HG02610 (cell line): Measurements from ENCODE around the gene ESRRG.
"Not testable (repeated sequence)": the region's sequence is repeated elsewhere in the genome, so short reads cannot be mapped to it uniquely, and the experiment has no call there.

Experiments
- ATAC-seq: cut with Tn5 transposase; IDR thresholded peaks from one replicate; pipeline ENCODE4 v1.9.1; 2021; ENCODE audit warnings: mild to moderate bottlenecking, moderate library complexity; ENCODE audit not compliant: unreplicated experiment

Gene ESRRG

DNA sequence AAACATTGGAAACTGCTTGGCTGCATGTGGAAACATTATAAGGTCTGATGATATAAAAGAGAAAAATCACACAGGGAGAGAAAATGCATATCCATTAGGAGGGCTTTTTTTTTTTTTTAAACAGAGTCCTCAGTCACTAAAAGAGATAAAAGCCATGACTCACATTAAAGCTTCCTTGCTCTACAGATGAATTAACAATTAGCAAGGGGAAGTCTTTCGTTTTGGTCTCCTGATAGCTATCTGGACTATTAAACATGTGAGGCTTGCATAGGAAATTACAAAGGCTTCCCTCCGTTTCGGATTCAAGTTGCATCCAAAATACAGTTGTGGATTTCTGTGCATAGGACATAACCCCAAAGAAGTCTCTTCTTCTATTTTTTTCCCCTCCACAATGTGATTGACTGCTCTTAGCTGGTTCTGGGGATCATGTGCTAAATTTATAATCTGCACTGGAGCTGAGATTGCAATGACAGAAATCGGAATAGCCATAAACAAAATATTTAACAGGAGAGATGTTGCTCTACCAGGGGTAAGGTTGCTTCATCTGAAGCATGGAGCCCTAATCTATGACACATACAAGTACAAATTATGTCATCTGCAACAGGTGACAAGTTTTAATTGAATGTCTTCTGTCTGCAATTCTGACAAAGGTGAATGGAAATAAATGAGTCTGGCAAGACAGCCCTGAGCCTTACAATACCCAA lies 146.8 kb downstream of the ESRRG start:
- no peak for ATAC-seq

DNA sequence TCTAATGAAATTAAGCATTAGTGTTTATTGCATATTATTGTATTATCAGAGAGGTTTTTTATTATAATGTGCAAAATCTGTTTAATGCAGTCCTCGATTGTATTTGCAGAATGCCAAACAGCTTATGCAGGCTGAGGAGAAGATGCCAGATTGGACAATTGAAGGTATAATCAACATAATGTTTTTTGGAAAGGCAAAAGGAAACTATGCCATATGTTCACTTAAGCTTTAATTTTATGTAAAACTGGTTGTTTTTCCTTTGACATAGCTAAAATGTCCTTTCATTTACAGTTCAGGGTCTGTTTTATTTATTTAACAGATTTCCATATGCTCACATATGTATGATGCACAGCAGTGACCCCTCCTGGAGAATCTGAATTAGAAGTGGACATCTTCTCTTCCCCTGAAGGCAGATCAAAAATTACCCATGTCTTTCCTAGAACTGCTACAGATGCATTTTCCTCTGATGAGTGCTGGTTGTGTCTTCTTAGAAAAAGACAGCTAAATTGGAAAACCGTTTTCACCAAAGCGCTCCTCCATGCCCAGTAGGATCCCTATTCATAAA lies 156.5 kb downstream of the ESRRG start:
- ATAC-seq = no peak

DNA sequence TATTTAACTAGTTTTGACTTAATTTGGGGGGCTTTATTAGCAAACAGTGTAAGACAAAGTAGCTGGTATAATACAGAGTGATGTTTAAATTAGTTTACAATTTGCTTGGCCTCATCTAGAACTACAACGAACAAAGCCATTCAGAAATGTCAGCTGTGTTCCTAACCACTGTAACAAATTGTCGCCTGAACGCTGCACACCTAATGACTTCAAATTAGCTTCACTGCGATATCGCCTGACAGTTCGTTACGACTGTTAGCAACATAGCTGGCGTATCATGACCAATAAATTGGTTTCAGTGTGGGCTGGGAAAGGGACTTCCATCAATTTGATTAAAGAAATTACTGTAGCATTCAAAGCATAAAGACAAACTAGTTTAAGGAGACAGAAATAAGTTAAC lies 160.1 kb downstream of the ESRRG start:
- no peak for ATAC-seq

DNA sequence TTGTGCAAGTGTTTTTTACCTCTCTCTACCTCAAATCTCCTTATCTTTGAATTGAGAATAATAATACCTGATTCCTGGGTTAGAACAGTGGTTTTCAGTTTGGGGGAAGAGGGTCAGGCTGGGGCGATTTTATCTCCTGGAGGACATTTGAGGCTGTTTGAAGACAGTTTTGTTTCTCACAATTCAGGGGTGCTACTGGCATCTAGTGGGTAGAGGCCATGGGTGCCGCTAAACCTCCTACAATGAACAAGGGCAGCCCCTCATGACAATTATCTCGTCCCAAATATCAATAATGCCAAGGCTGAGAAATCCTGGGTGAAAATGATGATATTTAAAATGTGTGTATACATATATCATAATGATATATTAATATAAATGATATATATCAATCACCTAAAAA lies 160.8 kb downstream of the ESRRG start:
- ATAC-seq = no peak

DNA sequence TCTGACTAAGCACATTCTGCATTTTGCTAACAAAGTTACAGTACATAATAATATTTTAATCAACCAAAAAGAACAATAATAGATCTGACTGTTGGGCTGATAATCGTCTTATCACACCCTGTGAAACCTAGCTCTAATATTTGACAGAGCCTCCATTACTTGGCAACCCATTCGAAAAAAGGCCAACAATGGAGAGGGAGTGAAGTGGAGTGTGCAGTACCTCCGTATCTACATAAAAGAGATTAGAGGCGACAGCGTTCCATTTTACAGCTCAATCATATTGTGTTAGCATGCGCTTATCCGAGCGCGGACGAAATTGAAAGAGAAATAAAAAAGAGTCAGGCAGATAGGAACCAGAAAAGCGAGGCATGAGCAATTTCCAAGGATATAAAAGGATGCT lies 162.7 kb downstream of the ESRRG start:
- ATAC-seq = no peak

DNA sequence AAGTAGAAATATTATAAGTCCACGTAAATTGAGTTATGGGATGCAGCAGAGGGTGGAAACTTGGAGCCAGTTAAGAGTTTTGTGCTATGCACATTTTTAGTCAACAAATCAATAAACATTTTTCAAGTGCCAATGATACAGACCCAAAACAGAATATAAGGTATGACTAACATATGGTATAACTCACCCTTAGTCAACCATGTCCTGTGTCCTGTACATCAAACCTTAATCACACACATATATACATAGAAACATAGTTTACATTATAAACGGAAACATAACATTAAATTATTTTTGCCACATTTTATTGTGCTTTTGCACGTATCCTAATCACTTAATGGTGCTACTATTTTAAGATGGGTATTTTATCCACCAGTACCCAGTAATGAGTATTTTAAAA lies 163.9 kb downstream of the ESRRG start:
- ATAC-seq = no peak

DNA sequence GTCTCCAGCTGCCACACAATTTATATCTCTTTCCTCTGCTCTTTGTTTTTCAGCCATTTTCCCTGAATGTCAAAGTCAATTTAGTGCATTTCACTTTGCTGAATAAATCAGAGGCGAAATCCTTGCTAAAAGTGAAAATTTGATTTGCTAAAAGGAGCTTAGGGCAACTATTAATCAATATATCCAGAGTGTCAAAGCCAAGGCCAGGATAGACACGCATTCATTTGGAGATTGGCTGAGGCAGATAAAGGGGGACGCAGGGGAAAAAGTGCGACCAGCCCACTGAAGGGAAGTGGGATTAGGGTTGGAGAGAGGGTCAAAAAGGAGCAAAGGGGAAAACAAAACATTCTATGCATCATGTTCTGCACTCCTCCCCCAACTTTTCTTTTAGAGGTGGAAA lies 167.6 kb downstream of the ESRRG start:
- ATAC-seq = no peak

DNA sequence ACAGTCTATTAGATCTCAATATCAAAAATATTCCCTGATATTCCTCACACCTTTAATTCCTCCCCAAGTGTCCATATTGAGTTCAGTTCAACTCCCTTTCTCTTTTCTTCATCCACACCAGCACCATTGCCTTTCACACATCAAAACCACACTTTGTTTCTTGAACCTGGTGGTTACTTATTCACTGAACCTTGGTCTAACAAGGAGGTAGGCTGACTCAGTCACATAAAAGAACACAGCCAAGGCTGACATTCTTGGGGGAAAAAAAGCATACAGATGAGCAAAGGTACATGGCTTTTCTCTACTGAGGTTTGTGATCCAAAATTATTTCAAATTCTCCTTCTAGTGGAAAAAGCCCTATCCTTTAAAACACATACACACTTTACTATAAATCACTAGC lies 168.3 kb downstream of the ESRRG start:
- no peak for ATAC-seq

DNA sequence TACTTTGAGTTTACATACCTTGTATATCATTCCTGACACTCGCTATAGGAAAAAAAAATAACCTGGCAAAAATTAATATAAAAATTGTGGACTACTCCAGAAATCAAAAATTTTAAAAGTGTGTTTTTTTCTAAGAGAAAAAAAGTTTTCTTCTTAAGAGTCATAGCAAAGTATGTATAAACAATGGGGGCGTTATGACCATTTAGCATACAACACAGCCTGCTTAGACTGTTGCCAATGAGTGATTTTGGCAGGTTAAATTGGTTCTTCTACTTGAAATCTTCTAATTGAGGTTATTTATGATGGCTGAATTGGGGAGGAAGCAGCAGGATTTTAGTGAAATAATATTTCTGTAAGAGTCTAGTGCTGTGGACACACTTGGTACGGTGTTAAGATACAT lies 169.5 kb downstream of the ESRRG start:
- ATAC-seq = no peak

DNA sequence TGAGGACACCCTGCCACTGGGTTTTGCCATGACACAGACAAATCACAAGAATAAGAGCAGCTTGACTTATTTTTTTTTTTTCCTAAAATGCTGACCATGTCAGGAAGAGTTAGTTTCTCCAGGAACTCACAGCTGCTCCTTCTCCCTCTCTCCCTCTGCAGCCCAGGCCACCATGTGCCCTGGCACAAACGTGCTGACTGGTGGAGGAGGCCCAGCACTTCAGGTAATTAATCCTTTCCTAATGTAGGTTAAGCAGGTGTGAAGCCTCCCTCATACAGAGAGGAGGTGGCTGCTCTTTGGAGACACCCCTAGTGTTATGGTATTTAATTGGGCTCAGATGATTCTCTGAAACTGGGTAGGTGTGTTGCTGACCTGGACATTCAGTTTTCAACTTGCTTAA lies 170.2 kb downstream of the ESRRG start:
- no peak for ATAC-seq

DNA sequence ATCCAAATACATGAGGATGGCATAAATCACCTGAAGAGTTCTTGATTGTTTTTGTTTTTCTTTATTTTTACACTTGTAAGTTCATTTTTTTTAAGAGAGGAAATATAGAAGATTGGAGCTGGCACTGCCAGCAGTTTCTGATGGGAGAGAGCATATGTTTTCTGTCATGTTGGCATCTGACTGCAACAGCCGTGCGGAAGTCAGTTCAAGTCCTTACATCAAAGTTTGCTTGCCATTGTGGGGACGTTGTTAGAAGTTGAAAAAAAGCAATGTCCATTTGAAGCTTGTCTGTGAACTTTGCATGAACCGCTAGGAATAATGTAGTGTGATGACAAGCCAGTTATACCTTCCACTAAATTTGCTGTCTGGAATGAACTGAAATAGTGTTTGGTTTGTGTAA lies 173.4 kb downstream of the ESRRG start:
- ATAC-seq = no peak

DNA sequence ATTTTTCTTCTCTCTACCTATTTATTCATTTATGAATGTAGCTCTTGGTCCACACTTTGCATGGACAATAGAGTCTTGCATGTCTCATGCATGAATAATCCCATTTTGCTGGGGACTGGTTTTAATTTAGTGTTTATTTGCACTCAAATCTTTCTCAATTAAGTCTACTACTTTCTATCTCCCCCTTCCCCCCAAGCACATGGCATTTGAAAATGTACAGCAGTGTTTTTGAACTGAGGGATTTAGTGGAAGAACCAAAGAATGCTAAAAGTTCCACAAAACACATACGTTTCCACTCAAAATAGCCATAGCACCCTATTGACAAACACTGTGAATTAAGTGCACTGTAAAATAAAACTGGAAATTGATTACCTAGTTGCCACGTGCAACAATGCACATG lies 180.5 kb downstream of the ESRRG start:
- ATAC-seq = no peak

DNA sequence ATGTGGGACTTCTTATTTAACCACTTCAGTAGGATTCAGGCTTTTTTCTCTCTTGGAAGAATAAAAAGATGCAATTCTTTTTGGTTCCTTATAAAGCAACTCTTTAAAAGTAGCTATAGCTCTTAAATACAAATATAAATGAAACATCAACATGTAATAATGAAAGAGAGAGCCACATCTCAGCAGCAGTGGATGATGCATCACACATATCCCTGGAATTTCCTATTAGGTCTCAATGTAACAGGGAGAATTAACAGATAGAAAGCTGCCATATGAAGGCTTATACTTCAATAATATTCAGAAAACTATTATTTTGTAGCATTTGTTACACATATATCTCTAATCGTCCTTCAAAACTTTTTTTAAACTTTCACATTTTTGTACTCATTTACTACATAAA lies 181.0 kb downstream of the ESRRG start:
- no peak for ATAC-seq

DNA sequence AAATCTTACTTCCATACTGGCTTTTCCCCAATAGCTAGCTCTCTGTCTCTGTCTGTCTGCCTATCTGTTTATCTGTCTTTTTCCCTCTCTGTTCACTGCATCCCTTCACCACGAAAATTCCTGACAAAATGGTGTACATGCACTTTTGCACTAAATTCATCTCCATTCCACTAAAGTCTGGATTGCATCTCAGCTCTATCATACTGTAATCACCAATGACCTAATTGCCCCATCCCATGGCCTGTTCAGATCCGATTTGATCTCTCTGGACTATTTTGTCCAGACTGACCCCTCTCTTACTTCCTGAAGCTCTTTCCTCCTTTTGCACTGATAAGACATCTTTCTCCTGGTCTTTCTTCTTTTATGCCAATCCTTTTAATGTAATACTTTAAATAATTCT lies 187.5 kb downstream of the ESRRG start:
- ATAC-seq = no peak

DNA sequence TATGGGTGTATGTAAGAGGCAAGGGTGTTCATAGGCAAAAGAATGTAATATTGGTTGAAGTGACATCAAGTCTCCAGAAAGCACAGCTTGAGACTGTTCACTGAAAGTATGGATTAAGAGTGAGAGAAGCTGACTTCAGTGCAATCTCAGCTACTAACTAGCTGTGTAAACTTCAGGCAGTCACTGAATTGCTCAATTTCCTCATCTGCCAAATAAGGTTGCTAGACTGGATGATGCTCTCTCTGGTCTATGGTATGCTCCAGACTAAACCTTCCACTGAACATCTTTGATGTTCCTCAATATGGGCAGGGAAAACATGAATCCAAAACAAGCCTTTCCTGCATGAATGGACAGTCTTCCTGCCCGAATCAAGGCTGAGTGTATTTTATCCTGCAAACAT lies 188.2 kb downstream of the ESRRG start:
- ATAC-seq = no peak

DNA sequence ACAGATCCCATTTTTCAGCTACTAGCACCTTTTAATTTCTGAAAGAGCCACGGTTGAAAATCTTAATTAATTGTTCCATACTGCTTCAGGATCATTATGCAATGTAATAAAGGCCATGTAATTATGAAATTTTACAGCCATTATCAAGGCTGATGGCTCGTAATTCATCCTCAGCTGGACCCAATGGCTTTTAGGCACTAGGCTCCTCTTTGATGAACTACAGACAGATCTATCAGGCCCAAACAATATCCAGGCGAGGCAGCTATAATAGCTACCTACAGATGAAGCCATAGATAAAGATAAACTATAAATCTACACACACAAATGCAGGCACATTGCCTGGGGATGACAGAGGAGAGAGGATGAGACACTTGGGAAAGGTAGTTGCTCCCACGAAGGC lies 189.5 kb downstream of the ESRRG start:
- no peak for ATAC-seq

DNA sequence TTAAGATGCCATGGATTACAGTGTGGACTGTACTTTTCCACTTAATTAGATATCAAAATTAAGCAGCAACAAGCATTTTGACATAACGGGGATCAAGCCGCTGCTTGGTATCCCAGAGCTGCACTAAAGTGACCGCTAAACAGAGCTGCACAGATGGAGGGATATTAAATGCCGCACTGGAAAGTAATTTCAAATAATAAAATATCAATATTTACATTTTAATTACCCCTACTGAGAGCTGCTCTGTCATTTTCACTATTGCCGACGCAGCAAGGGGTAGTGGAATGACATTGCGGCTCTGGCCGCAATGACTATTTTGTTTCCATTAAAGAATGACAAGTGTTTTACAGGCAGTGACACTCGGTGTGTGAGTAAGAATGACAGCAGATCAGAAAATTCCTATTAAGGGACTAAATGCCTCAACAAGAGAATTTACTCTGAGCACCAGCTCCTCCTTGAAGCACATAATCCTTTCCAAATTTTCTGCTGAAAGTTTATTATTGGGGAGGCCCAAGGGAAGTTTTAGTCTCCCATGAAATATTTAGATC lies 190.9 kb downstream of the ESRRG start:
- no peak for ATAC-seq

DNA sequence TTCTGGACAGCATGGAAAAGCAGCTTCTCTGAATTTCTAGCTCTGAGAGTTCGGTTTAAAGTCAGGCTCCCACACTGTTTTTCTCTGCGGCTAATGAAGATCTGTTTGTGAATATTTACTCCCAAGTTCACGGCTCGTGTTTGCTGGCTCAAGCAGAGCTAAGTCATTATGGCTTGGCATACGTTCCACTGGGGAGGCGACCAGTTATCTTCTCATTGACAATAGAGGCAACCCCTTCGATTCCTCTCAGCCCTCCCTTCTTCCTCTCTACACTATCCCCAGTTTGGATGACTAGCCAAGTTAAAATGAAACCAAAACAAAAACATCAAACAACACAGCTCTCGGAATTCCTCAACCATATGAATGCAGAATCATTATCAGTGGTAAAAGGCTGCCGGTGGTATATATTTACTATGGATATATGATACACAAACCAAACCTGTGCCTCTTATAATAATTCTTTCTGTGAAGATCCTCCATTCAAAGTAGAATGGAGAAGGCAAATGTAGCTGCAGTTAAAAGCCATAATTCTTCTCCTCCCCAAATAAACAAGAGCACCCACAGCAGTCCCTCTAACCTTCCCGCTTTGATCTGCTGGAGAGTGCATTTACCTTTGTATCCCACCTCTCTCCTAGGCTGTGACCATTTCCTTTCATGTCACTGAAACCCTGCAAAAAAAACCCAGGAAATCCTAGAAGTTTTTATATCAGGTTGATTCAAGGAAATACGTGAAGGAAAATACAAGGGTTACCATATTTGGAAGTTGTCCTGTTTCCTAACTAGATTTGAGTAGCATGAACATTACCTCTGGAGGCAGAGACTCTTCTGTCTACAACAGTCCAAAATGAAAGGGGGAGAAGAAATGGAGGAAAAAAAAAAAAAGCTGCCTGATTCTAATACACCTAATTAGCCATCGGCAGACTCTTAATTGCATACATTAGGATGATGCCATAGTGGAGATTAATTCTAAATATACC lies 191.7 kb downstream of the ESRRG start:
- ATAC-seq = peak; percentile 49

DNA sequence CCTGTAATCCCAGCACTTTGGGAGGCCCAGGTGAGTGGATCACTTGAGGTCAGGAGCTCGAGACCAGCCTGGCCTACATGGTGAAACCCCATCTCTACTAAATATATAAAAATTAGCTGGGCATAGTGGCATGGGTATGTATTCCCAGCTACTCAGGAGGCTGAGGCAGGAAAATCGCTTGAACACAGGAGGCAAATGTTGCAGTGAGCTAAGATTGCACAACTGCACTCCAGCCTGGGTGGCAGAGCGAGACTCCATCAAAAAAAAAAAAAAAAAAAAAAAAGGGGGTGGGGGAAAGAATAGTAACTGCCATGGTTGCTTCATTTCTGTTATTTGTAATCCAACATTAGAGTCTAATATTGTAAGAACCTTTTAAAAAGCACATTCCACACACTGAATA lies 193.4 kb downstream of the ESRRG start:
- not testable (repeated sequence) for ATAC-seq

DNA sequence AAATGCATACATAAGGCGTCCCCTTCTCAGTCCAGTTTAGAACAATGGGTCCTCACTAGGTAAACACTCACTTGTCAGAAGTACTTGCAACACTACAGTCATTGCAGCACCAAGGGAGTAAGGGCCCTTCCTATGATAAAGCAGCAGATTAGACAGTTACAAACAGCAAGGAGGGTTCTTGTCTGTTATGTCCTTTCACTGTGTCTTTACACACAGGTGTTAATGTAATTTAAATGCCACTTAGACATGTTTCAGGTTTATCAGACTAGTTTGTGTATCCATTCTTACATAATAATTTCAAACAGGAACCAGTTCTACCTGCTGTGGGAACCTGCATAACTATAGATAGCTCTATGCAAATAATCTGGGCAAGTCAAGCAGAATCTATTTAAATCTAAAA lies 194.4 kb downstream of the ESRRG start:
- ATAC-seq = peak; percentile 90

DNA sequence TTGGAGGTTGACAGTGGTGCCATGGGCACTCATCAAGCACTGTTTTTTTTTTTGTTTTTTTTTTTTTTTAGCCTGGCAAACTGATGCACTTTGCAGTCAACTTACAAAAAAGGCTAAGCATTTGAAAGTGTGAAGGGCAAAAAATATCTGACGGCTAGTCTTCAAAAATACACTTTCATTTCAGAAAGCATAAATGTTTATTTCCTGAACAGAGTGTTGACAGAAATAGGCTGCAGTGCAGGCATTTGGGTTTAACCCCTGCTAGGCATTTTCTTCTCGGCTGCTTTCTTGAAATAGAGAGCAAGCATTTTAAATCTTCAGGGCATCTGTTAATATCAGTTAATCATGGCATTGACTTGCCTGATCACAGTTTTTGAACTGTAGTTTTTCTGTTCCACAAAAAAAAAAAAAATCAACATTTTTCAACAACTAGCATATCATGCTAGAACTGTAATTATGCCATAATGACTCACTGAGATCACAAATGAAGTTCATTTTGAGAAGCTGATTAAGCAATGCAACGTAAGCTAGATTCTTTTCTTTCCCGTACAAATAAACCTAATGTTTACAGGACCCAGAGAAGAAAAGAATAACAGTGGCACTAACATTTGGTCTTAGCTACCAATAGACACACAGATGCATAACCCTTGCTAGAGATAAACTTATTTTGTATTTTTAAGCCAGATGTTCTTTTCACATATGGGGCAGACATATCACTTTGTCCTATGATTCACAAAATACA lies 199.6 kb downstream of the ESRRG start:
- ATAC-seq = no peak
